Activated CD8-positive, alpha-beta memory T cell treated with anti-CD3 and anti-CD28 coated beads, Interleukin-2, amount 50 U/mL, for 1 hour (primary cell): ENCODE results near the gene EMC1.
"Not testable (repeated sequence)": the region's sequence is repeated elsewhere in the genome, so short reads cannot be mapped to it uniquely, and the experiment has no call there.

Experiments
- DNase-seq: peaks from one replicate; pipeline ENCODE4 v3.0.0-alpha.2; 2020; ENCODE audit errors: extremely low read depth

Gene EMC1

GRCh38 chr1:19190468-19190867 lies 60.9 kb downstream of the EMC1 start:
- DNase-seq, result no peak

- DNase-seq, result no peak
Measured at GRCh38 chr1:19189270-19189669, 62.1 kb downstream of the EMC1 start.

GRCh38 chr1:19187852-19188251 lies 63.5 kb downstream of the EMC1 start:
- no peak for DNase-seq

GRCh38 chr1:19186001-19186400 lies 65.3 kb downstream of the EMC1 start:
- DNase-seq, result no peak

- no peak for DNase-seq
Measured at GRCh38 chr1:19182223-19182622, 69.1 kb downstream of the EMC1 start.

- DNase-seq, result not testable (repeated sequence)
Measured at GRCh38 chr1:19180265-19180657, 71.1 kb downstream of the EMC1 start.

GRCh38 chr1:19179597-19180264 lies 71.6 kb downstream of the EMC1 start:
- DNase-seq, result no peak

GRCh38 chr1:19178734-19179398 lies 72.5 kb downstream of the EMC1 start:
- DNase-seq, result no peak

GRCh38 chr1:19177811-19178210 lies 73.5 kb downstream of the EMC1 start:
- no peak for DNase-seq

GRCh38 chr1:19169642-19170041 lies 81.7 kb downstream of the EMC1 start:
- DNase-seq, result no peak

GRCh38 chr1:19167140-19167539 lies 84.2 kb downstream of the EMC1 start:
- no peak for DNase-seq

GRCh38 chr1:19166066-19166465 lies 85.3 kb downstream of the EMC1 start:
- no peak for DNase-seq
